ENCODE results near the gene UCP3. TPM values are rescaled to one million over a fixed set of nuclear protein-coding genes. Genes with fewer than 3 reads are reported as not detected.

Gene UCP3
- total RNA-seq, 1 experiment from 2014 or later = 1.3 TPM

DNA sequence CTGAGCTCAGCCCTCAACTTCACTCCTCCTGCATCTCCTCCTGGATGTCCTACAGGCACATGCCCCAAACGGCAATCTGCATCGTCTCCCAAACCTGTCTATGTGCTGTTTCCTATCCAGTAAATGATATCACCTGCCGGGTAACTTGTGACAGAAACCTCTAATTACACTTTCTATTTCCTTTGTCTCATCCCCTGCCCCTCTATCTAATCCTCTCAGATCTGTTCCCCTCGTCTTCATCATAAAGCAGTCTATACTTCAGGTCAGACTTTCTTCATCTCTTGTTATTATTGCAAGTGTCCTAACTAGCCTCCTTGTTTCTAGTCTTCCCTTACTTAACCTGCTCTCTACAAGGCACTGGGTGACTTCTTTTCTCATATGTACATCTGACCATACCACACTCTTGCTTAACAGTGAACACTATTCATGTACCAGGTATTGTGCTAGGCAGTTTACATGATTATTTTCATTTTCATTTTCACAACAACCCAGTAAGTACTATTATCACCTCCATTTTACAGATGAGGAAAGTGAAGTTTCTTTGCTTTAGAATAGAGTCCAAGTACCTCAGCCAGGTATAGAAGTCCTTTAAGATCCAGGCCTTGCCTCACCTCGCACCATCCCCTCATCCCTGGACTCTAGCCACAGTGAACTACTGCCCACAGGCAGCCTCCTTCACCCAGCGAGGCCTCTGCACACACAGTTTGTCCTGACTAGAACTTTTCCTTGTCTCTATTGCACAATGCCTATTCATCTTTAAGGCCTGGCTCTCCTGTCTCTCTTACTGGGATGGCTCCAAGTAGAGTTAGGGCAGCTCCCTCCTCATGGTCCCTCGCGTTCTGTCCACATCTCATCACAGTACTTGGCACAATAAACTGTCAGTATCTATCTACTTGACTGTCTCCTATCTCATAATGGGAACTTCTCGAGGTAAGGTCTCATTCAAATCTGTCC is 22.1 kb upstream of the UCP3 start:
- Histone ChIP-seq H2AFZ (ENCODE audit: low read depth, low read length, poor library complexity, severe bottlenecking) (no peak overlapping the region), H3K9me2 (ENCODE audit: insufficient read depth) (no peaks in the 10 kb centered on the region), H3K79me2 (ENCODE audit: insufficient read depth, low read length) (no peaks in the 10 kb centered on the region), H3K27me3 (ENCODE audit: insufficient read depth, low read length) (no peaks in the 10 kb centered on the region), H3K4me3 (replicated peaks in 1 of 2; ENCODE audit: low read depth in 1 of 2, low read length in 2 of 2) (no peak overlapping the region), H3K9ac (ENCODE audit: low read length) (no peak overlapping the region), H3K27ac (ENCODE audit: low read depth, low read length) (no peak overlapping the region), H3K4me2 (ENCODE audit: low read length) (no peak overlapping the region), H4K20me1 (ENCODE audit: insufficient read depth) (no peaks in the 10 kb centered on the region), H3K9me3 (ENCODE audit: control insufficient read depth in 1 of 2, insufficient read depth in 1 of 2, low read depth in 1 of 2, low read length in 2 of 2) (no peaks in the 10 kb centered on the region), H3K36me3 (ENCODE audit: control insufficient read depth in 1 of 2, insufficient read depth in 2 of 2, low read length in 2 of 2) (peaks cover 0 to 15% of the 10 kb centered on the region in 2 experiments; a peak in 1 of 4 replicates), H3K4me1 (ENCODE audit: control insufficient read depth in 1 of 2, insufficient read depth in 2 of 2, low read length in 2 of 2) (peaks cover 6 to 15% of the 10 kb centered on the region in 2 experiments)
- DNase-seq (ENCODE audit: low read depth, low spot score) (no peak), ATAC-seq (no peak)
- POLR2A ChIA-PET = no interaction called here
- CTCF ChIA-PET = no interaction called here
- RAD21 ChIA-PET (ENCODE audit: low non-redundant PET in 1 of 2, low total read pairs in 2 of 2, uncharacterized antibody in 2 of 2, unreplicated experiment in 2 of 2) = no interaction called here
- TF ChIP-seq ZNF274 (IDR thresholded peaks at IDR 0.05; ENCODE audit: low read depth, low read length) (no peak), SRF (IDR thresholded peaks at IDR 0.05; ENCODE audit: low read depth) (no peak), CBX3 (IDR thresholded peaks at IDR 0.05; ENCODE audit: low read depth) (no peak), YY1 (IDR thresholded peaks at IDR 0.05; ENCODE audit: extremely low read depth, insufficient replicate concordance, low read depth, low read length) (no peak), SP1 (IDR thresholded peaks at IDR 0.05; ENCODE audit: low read depth) (no peak), CEBPB (IDR thresholded peaks at IDR 0.05; ENCODE audit: low read depth) (no peak), EGR1 (IDR thresholded peaks at IDR 0.05; ENCODE audit: low read depth) (no peak), SIN3A (IDR thresholded peaks at IDR 0.05; ENCODE audit: low read depth) (no peak), EZH2 (IDR thresholded peaks at IDR 0.05) (no peak), TCF7L2 (IDR thresholded peaks at IDR 0.05; ENCODE audit: borderline replicate concordance, extremely low read depth, insufficient read depth, insufficient read length) (no peak), RAD21 (IDR thresholded peaks at IDR 0.05; ENCODE audit: low read depth) (no peak), FOSL1 (IDR thresholded peaks at IDR 0.05; ENCODE audit: low read depth) (no peak), EZH2phosphoT487 (IDR thresholded peaks at IDR 0.05; ENCODE audit: borderline replicate concordance) (no peak), ELF1 (IDR thresholded peaks at IDR 0.05; ENCODE audit: borderline replicate concordance, low read depth) (no peak), POLR2AphosphoS5 (IDR thresholded peaks at IDR 0.05; ENCODE audit: low read depth, low read length) (no peak)
- TF ChIP-seq, protein P1, sequence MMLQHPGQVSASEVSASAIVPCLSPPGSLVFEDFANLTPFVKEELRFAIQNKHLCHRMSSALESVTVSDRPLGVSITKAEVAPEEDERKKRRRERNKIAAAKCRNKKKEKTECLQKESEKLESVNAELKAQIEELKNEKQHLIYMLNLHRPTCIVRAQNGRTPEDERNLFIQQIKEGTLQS (IDR thresholded peaks at IDR 0.05) = no peak
- TF ChIP-seq, protein P2, sequence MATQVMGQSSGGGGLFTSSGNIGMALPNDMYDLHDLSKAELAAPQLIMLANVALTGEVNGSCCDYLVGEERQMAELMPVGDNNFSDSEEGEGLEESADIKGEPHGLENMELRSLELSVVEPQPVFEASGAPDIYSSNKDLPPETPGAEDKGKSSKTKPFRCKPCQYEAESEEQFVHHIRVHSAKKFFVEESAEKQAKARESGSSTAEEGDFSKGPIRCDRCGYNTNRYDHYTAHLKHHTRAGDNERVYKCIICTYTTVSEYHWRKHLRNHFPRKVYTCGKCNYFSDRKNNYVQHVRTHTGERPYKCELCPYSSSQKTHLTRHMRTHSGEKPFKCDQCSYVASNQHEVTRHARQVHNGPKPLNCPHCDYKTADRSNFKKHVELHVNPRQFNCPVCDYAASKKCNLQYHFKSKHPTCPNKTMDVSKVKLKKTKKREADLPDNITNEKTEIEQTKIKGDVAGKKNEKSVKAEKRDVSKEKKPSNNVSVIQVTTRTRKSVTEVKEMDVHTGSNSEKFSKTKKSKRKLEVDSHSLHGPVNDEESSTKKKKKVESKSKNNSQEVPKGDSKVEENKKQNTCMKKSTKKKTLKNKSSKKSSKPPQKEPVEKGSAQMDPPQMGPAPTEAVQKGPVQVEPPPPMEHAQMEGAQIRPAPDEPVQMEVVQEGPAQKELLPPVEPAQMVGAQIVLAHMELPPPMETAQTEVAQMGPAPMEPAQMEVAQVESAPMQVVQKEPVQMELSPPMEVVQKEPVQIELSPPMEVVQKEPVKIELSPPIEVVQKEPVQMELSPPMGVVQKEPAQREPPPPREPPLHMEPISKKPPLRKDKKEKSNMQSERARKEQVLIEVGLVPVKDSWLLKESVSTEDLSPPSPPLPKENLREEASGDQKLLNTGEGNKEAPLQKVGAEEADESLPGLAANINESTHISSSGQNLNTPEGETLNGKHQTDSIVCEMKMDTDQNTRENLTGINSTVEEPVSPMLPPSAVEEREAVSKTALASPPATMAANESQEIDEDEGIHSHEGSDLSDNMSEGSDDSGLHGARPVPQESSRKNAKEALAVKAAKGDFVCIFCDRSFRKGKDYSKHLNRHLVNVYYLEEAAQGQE (IDR thresholded peaks at IDR 0.05; ENCODE audit: low read depth) = no peak
- TF ChIP-seq, protein P3, sequence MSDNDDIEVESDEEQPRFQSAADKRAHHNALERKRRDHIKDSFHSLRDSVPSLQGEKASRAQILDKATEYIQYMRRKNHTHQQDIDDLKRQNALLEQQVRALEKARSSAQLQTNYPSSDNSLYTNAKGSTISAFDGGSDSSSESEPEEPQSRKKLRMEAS (IDR thresholded peaks at IDR 0.05) = no peak
- TF ChIP-seq, protein P4, sequence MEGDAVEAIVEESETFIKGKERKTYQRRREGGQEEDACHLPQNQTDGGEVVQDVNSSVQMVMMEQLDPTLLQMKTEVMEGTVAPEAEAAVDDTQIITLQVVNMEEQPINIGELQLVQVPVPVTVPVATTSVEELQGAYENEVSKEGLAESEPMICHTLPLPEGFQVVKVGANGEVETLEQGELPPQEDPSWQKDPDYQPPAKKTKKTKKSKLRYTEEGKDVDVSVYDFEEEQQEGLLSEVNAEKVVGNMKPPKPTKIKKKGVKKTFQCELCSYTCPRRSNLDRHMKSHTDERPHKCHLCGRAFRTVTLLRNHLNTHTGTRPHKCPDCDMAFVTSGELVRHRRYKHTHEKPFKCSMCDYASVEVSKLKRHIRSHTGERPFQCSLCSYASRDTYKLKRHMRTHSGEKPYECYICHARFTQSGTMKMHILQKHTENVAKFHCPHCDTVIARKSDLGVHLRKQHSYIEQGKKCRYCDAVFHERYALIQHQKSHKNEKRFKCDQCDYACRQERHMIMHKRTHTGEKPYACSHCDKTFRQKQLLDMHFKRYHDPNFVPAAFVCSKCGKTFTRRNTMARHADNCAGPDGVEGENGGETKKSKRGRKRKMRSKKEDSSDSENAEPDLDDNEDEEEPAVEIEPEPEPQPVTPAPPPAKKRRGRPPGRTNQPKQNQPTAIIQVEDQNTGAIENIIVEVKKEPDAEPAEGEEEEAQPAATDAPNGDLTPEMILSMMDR (IDR thresholded peaks at IDR 0.05 in 2 of 3, conservative IDR thresholded peaks at IDR 0.05 in 1 of 3; ENCODE audit: borderline replicate concordance in 1 of 3, insufficient read depth in 1 of 3, low read depth in 2 of 3, low read length in 2 of 3) = no peak
- intact Hi-C loops (cut with micrococcal nuclease) = no loop called here
- no TSS peak for BruUV-seq (replicated peaks)

Measured in HCT116 (cell line).